HK-2 (cell line): ENCODE data around the gene DCAF8L1.
"Not testable (repeated sequence)": the region's sequence is repeated elsewhere in the genome, so short reads cannot be mapped to it uniquely, and the experiment has no call there.

ENCODE experiments used
- DNase-seq: peaks from one replicate; pipeline ENCODE4 v3.0.0-alpha.2; 2018; ENCODE audit not compliant: unreplicated experiment

The DCAF8L1 gene

DNA sequence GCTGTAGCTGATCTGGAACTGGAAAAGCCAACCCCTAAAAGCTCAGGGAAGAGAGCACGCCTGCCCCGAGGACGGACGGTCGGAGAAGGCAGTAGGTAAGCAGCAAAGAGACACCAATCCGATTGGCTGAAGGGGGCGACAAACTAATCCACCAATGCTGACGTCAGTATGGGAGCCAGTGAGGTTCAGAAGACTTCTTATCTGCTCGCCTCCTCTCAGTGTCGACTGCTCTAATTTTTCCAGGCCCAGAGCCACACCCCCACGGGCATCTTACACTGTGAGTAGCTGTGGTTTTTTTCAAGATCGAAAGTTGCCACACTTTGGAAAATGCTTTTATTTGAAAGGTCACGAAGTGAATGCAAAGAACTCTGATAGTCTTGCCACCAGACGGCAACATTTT is at the start of gene DCAF8L1:
DCAF8L1 (minus strand) TSS at position 101 of the 400 bp plus-strand sequence. CDS start 115 bp downstream, outside the sequence.
- no peak for DNase-seq

DNA sequence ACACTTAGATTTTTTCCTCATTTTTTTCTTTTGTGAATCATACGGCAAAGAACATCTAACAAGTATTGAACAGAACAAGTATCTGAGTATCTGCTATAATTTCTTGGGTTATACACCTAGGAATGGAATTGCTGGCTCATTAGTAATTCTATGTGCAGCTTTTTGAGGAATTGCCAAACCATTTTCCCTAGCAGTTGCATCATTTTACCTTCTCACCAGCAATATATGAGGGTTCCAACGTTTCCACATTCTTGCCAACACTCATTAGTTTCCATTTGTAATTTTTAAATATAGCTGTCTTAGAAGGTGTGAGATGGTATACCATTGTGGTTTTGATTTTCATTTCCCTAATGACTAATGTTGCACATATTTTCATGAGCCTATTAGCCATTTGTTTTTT is 41.1 kb upstream of the DCAF8L1 start:
- DNase-seq, result no peak

DNA sequence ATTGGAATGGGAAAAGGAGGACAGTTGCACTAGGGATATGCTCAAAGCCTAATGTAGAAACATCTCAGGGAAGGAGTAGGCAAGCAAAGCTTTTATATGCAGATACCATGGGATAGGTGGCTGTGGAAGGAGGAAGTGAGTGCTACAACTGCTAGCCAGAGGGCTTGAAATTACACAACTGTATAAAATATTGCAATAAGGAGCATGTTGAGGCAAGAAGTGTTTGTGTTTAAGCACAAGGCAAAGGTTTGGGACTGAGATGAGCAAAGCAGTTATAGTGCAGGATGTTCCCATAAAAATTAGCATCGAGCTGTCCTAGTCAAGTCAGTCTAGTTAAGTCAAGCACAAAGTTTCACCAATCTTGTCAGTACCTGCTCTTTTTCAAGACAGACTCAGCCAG is 35.6 kb upstream of the DCAF8L1 start:
- DNase-seq, result no peak

DNA sequence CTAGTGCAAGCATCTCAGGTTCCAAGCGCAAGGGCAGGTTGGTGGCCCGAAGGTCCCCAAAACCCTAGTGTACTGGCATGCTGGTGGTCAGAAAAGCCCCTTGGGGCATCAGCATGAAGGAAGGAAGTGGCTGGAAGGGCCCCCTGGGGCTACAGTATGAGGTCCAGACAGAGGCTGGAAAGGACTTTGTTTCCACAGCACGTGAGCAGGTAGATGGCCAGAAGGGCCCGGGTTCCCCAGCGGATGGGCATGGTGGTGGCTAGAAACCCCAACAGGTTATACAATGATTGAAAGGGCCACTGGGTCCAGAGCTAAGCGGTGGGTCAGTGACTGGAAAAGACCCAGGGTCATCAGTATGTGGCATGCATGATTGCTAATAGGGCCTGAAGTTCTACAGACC is 34.7 kb upstream of the DCAF8L1 start:
- no peak for DNase-seq

DNA sequence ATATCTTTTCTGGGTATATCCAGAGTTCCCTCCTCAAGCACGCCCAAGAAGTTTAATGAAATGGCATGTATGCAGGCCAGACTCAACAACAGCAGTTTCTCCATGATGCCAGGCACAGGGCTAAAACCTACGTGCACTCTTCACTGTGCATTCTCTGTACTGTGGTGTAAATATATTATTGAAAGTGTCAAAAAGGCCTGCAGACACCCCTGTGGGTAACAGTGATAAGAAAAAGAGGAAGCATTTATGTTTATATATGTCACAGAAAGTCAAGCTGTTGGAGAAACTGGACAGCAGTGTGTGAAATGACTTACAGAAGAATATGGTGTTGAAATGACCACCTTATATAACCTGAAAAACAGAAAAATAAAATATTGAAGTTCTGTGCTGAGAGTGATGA is 29.6 kb upstream of the DCAF8L1 start:
- no peak for DNase-seq

DNA sequence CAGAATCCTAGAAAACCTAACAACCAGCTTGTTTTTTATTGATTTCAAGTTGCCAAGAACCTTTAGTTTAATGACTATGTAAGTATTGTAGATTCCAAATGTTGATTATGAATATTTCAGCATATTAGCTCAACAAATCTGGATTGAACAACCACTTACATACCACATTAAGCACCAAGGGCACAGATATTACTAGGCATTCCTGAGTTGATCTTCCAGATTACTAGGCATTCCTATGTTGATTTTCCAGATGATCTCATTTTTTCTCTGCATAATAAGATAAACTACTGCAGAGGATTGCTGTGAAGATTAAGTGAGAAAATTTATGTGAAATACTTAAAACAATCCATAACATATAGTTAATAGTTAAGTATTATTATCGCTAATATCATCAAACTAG is 17.4 kb upstream of the DCAF8L1 start:
- DNase-seq, result no peak

DNA sequence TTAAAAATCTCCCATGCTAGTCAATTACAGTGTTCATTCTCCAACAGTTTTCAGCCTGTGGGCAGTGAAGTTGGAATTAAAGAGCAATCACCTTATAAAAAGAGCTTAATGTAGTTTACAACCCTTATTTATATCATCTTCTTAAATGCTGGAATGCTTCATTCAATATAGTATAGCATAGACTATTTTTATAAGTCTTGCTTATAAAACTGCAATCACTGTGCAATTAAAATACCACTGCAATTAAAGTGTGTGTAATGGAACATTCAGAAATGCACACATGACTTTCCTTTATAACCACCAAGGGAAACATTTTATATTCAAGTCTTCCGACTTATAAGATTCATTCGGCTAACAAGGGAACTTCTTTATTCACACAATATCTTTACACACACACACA is 16.4 kb upstream of the DCAF8L1 start:
- no peak for DNase-seq

DNA sequence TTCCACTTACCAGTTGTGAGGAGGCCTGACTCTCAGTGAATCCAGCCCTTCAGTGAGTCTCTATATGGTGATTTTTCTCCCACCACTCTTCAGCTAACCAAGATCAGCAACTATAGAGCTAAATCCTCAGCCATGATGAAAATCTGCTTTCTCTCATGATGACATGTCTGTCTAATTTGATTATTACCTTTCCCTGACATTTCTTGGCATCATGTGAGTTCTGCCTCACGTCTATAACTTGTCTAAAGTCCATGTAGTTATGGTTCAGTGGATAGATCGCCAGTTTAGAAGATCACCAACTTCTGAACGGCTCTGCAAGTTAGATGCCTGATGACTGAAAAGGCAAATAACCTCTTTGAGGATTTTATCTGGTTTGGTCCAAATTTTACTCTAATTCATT is 14.9 kb upstream of the DCAF8L1 start:
- DNase-seq, result no peak

DNA sequence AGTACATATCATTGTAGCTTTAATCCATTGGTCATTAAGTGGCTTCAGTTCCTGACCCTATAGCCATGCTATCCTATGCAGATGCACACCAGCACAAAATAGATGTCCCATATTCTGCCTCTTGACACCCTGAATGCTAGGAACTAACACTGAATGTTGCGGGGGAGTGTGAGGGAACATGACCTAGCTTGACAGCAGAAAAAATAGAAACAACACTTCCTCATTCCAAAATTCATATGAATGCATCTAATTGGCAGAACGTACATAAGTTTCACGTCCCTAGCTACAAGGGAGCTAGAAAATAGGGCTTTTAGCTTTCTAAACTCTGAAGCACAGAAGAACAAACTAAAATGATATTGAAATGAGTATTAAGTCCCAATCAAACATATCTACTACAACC is 14.4 kb upstream of the DCAF8L1 start:
- no peak for DNase-seq

DNA sequence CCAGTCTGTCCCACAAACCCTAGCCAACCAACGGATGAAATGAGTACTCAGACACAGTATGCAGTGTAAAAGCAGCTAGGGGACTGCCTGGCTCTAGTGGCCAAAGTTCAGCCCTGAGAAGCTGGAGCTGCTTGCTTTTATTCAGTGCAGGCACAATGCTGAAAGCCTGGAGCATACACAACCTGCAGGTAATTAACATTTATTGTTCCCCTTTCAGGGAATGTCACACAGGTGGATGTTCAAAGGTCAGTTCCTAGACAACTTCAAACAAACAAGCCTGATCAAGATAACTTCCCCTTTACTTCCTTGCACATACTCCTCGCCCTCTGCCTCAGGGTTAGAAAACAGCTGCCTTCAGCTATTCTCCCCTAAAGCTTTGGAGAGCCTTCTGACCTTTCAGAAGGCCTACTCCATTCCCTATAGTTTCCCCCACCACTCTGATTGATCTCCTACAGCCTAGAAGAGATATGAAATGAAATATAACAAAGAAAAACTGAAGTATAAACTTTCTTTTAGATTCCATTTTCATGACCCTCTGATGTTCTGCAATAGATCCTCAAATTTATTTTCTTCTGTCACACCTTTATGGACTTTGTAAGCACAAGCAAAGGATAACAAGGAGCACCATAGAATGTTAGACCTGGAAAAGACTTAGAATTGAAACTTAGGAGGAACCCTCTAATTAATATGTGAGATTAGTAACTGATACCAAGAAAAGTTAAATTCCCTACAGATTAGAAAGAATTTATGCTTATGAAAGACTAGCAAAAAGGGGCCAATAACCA is 6.8 kb upstream of the DCAF8L1 start:
- no peak for DNase-seq

DNA sequence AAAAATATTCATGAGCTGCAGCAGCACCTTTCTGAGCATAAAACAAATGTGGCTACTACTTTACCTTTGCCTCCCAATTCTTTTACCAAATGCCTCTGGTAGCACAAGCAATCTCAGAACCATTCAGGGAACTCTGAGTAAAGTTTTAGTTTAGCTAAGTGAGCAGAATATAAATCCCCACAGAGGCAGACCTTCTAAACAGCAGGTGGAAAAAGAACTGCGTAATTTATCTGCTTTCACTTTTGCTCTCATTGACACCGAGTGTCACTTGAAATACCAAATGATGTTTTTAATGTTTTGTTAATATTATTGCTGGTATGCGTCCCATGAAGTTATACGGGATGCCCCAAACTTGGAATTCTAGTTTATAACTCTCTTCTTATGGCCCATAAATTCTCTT is 4.3 kb downstream of the DCAF8L1 start:
- DNase-seq, result not testable (repeated sequence)

DNA sequence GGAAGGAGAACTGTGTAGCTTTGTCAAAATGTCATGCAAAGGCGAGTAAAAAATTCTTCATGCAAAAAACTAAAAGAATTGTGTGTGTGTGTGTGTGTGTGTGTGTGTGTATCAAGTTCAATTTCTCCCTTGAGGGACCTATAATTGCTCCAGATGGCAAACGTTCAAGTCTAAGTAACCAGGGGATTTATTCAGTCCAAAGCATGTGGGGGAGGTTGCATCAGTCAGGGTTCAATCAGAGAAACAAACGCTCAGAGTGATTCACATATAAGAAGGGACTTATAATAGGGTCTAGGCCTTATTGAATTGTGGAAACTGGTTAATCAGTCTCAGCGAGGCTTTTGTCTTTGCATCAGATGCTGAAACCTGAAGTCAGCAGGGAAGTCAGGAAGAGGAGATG is 5.0 kb downstream of the DCAF8L1 start:
- DNase-seq, result no peak

DNA sequence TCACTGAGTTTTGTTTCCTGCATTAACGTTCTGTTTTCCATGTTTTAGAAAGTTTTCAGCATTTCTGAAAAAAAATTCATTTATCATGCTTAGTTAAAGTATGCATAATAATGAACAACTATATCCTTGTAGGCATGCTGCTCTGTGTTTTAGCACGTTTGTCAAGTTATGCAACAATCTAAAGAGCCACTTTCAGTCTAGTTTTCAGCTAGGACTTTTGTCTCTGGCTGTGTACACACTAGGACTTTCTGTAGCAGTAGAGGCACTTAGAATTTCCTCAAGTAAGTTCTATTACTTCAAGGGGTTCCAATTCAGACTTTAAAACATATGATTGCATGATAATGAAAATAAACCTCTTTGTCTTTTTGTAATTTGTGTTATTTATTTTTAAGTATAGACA is 12.4 kb downstream of the DCAF8L1 start:
- no peak for DNase-seq

DNA sequence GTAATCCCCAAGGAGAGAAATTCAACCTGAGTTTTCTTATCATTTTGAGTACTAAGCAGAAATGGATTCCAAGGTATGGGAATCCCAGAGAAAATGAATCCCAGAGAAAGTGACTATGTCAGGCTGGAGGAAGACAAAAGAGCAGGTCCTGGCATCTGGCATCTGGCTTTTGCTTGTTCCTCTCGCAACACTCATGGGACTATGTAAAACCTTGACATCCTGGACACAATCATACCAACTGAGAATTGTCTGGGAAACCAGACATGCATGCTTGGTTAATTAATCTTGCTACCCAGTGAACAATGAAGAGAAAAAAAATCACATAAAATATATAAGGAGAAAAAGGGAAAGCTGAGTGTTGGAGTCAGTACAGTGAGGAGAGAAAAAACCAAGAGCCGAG is 12.9 kb downstream of the DCAF8L1 start:
- DNase-seq, result no peak

DNA sequence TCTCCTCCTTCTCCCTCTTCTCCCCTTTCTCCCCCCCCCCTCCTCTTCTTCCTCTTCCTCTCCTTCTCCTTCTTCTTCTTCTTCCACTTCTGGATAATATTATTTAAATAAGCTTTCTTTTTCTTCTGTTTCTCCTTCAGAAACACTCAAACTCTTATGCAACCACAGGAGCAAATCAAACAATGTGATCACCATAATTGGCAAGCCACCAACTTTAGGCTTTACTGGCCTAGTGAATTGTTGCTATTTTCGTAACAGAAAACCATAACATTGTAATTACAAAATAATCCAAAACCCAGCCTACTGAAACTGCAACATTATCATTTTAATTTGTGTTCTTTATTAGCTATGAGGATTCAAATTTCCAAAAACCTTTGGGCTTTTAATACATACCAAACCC is 14.3 kb downstream of the DCAF8L1 start:
- no peak for DNase-seq

DNA sequence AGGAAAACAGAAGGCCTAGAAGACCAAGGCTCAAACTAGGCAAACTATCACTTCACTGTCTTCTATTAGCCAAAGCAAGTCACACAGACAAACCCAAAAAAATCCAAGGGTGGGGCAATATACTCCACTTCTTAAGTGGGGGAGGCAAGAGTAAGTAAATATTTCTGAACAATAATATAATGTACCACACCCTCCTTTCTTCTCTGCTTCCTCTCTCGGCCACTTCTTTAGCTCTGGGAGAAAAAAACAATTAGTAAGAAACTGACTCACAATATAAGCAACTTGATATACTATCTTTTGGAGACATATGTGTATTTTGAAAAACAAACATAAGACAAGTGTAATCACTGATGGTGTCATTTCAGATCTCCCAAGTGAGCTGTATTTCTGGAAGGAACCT is 14.8 kb downstream of the DCAF8L1 start:
- DNase-seq, result no peak

DNA sequence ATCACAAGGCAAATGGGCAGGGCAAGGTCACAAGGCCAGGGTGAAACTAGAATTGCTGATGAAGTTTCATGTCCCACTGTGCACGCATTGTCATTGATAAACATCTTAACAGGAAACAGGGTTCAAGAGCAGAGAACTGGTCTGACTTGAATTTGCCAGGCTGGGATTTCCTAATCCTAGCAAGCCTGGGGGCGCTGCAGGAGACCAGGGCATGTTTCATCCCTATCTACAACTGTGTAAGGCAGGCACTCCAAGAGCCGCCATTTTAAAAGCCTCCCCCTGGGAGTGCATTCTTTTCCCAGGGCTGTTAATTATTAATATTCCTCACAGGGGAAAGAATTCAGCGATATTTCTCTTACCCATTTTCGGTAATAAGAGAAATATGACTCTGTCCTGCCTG is 15.9 kb downstream of the DCAF8L1 start:
- not testable (repeated sequence) for DNase-seq

DNA sequence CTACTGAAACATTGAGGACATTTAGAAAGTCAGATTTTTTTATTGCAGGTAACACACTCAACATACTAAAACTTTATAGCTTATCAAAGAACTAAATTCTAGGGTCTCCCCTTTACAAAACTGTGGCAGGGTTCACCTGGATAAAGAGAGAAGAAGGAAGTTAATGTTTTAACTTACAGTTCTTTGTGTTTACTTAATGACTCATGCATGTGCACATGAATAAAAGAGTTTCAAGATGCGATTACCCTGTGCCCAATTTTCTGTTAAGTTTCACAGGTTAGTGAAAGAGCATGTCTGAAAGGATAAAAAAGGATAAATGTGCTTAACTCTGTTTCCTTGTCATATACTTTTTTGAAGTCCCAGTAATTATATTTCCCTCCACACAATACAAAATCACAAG is 16.8 kb downstream of the DCAF8L1 start:
- DNase-seq, result no peak

DNA sequence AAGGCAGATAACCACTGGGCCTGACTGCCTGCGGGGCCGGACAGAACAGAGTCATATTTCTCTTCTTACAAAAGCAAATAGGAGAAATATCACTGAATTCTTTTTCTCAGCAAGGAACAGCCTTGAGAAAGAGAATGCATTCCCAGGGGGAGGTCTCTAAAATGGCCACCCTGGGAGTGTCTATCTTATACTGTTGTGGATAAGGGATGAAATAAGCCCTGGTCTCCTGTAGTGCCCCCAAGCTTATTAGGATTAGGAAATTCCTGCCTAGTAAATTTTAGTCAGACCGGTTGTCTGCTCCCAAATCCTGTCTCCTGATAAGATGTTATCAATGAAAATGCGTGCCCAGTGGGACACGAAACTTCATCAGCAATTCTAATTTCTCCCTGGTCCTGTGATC is 20.8 kb downstream of the DCAF8L1 start:
- not testable (repeated sequence) for DNase-seq

DNA sequence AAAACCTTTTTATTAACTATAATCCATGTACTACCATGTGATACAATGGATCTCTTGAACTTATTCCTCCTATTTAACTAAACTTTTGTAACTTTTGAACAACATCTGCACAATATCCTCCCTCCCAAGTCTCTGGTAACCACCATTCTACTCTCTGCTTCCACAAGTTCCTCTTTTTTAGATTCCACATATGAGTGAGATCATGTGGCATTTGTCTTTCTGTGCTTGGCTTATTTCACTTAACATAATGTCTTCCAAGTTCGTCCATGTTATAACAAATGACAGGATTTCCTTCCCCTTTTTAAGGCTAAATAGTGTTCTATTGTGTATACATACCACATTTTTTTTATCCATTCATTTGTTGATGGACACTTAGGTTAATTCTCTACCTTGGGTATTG is 28.1 kb downstream of the DCAF8L1 start:
- DNase-seq, result no peak

DNA sequence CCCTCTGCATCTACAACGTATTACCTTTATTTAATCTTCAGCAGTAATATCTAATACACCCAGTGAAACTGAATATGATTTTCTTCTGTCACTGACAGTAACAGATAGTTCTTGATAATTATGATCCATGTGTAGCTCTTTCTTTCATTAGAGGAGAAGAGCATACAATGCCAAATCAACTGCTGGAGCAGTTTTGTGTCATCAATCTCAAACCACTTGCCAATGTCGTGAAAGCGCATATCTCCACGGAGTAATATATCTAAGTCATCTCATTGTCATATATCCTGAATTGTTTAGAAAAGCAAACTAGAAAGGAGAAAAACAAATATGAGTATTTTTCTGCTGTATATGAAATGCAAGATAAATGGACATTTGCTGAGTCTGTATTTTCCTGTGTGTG is 47.9 kb downstream of the DCAF8L1 start:
- no peak for DNase-seq
